CD1c-positive myeloid dendritic cell (primary cell): ENCODE results near the gene SUB1.
"Not testable (repeated sequence)": the region's sequence is repeated elsewhere in the genome, so short reads cannot be mapped to it uniquely, and the experiment has no call there.

Source experiments
- DNase-seq: peaks from one replicate; pipeline ENCODE4 v3.0.0-alpha.2; 2016; ENCODE audit errors: extremely low spot score

SUB1 gene

DNA sequence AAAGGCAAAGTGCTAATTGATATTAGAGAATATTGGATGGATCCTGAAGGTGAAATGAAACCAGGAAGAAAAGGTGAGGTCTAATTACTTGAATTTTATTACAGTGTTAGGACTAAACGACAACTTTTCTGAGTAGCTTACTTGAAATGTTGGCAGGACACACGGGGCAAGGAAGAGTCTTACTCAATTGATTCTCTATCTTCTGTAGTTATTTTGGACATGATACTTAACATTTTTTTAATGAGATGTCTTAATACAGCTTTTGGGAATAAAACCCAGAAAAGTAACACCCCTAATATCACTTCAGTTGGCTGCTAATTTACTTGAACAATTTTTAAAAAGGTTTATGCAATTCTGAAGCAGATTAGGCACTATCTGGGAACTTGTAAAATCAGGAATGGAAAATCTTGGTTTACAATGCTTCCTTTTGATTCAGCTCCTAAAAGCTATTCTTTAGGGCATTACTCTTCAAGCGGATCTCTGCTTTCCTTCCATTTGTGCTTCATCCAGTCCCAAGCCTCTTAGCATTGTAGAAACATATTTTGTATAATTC, 13.7 kb downstream of the SUB1 start:
- no peak for DNase-seq

DNA sequence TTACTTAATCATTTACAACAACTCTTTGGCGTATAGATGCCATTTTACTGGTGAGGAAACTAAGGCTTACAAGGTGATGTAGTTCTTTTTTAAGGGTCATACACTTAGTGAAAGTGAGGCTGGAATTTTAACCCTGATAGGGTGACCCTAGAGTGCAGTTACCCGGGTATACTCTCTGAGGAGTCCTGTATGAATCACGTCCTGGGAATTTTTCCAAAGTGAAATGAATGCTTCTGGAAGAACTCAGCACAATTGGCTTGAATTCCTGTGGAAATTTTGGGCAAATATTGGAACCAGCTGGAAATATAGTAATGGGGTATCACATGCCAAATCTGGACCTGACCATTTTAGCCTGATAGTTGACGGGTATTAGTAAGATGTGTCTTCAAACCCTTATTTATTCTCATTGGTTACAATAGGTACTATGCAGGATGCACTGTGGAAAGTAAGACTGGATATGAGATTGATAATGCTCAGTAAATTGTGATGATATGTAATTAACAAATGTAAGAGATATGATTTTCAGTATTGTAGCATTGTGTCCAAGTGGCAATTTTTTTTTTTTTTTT, 14.8 kb downstream of the SUB1 start:
- no peak for DNase-seq

DNA sequence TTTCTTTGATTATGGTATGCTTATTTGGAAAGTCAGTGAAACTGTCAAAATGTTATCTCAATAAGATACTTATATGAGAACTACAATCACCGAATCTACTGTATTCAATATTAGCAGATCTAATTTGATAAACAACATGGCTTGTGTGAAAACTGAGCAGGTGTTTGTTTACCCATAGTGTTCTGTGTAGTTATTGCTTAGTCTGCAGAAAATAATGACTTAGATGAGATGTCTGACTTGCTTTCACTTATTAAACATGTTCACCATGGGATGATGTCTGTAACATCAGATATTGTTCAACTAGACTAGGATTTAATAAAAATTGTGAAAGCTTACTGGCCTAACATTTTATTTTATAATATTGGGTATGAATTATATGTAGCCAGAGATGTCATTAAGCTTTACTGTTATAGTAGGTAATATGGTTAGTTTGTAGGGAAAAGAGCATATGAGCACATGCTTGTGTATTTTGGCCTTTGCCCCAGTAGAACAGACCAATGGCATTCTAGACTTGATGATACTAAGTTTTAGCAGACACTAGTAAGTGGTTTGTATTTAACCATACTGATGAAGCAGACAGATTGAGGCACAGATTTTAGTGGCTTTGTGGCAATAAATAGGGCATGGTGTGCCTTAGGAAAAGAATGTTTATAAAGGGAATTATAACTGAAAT, 16.4 kb downstream of the SUB1 start:
- no peak for DNase-seq

DNA sequence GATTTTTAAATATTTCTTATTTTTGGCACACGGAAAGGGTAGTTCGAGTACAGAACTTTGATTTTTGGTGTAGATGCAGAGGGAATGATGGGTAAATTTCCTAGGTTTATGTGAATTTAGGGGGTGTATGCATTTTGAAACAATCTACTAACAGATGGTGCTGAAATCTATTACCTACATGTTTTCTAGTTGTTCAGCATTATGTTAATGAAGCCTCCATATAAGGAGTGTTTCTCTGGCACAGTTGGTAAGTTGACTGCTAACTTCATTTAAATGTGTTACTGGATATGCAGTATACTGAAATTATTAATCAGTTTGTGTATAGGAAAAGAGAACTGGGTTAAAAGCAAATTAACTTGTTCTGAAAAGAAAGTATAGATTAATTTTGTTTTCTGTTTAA, 17.5 kb downstream of the SUB1 start:
- DNase-seq, result no peak

GRCh38 chr5:32604800-32605765, 19.7 kb downstream of the SUB1 start:
- DNase-seq, result no peak

DNA sequence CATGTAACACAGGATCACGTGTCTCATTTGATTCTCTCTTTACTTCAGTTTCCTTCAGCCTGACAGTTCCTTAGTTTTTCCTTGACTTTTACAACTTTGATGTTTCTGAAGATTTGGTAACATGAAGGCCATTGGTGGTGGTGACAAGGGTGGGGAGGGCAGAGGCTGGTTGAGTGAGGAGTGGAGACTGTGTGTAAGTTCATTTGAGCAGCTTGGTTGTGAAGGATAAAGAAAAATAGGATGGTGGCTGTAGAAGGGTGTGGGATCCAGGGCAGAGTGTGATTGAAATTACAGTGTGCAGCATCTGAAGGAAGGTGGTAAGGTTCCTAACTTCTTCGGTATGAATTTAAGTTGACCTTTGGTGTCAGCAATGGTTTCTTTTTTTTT, 20.4 kb downstream of the SUB1 start:
- DNase-seq, result no peak

- DNase-seq, result no peak
These were observed 27.0 kb downstream of the SUB1 start for GRCh38 chr5:32612134-32612888.

- DNase-seq, result peak; percentile 88
These were observed 27.8 kb downstream of the SUB1 start for GRCh38 chr5:32613050-32613672.

DNA sequence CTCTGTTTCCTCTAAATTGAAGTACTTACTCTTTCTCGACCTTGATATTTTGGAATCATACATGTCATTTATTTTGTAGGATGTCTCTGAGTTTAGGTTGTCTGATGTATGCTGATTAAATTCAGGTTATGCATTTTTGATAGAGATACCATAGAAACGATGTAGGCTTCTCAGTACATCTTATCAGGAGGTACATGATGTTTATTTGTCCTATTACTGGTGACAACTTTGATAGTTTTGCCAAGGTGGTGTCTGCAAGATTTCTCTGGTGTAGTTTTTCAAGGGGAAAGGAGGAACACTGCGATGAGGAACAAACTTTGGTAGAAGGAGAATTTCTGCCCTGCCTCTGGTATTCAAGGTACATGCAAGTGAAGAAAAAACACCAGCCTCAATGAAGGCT, 29.9 kb downstream of the SUB1 start:
- no peak for DNase-seq

GRCh38 chr5:32618962-32619361, 33.6 kb downstream of the SUB1 start:
- no peak for DNase-seq

GRCh38 chr5:32621256-32621655, 35.9 kb downstream of the SUB1 start:
- no peak for DNase-seq

DNA sequence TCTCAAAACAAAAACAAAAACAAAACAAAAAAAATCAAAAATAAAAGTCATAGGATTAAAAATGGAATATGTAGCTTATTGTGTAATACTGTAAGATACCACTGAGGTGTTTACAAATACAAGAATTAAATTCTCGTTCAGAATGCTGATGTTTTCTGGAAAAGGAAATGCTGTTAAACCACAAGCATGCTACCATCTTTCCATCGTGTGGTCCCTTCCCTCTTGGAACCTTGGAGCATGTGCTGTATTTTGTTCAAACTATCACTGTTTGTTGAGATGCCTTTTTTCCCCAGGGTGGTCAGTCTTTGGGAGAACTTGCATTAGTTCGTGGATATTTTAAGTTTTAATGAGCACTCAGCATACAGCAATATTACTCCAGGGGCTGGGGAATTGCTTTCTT, 39.7 kb downstream of the SUB1 start:
- no peak for DNase-seq

- DNase-seq, result no peak
These were observed 40.2 kb downstream of the SUB1 start for GRCh38 chr5:32625547-32625946.

DNA sequence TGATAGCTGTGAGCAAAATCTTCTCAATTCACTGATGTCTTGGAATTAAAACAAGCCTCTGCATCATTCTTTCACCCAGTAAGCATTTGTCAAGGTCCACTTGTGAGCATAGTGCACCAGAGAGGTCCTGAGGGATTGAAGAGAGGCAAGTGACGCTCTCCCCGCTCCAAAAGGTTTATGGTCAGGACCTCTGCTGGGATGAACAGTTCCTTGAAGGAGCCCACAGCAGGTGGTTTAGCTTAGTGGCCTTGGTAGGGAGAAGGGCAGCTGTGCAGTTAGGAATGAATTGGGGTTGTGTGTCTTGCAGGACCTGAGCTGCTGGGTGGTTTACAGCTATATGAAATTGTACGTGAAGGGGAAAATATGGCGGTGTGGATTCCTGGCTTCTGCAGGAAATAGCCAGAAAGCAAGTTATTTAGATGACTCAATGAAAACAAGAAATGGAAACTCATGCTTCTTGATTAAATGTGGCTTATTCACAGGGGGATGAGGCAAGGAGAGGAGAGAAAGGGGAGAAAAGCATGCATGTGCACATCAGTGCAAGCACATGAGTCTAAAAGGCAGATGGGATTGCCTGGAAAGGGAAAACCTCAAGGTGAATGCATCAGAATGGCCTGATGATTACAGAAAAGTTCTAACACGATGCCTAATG, 42.0 kb downstream of the SUB1 start:
- no peak for DNase-seq

GRCh38 chr5:32628049-32628844, 42.9 kb downstream of the SUB1 start:
- DNase-seq, result no peak

GRCh38 chr5:32630867-32631491, 45.6 kb downstream of the SUB1 start:
- no peak for DNase-seq

GRCh38 chr5:32633017-32633416, 47.7 kb downstream of the SUB1 start:
- not testable (repeated sequence) for DNase-seq

DNA sequence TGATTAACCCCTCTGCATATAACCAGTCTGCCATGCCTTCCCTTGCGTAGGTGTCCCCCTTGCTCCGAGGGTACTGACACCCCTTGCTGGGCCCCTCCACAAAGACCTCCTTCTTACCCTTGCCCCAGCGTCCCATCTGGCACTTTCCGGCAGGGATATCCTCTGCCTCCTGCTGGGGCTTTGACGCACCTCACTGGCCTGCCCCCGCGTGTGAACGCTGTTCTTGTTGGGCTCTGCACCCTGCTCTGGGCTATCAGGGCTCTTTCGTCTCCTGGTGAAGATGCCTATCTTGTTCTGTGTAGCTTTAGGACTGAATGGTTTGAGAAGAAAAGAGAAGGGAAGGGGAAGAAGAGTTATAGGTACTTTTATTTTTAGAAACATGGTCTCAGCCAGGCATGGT, 53.0 kb downstream of the SUB1 start:
- DNase-seq, result no peak

DNA sequence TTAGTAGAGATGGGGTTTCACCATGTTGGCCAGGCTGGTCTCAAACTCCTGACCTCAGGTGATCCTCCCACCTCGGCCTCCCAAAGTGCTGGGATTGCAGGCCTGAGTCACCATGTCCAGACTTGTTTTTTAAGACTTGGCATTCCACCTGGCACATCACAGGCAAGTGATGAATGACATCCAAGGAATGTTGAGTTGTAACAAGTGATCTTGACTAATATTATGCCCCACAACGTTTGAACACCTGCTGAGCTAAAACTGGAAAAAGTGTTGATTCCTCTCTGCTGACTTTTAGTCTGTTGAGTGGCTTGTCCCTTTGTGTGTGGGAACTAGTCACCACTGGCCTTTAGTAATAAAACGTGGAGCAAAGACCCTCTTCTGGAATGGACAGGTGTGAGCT, 54.6 kb downstream of the SUB1 start:
- no peak for DNase-seq
